NCI-H187 (cell line): ENCODE measurements around the gene OR1L4.

Experiments
- DNase-seq, 2 experiments: peaks; one replicate each; lab custom pipeline; 2025; lab: John Stamatoyannopoulos, UW

The OR1L4 gene, protein sequence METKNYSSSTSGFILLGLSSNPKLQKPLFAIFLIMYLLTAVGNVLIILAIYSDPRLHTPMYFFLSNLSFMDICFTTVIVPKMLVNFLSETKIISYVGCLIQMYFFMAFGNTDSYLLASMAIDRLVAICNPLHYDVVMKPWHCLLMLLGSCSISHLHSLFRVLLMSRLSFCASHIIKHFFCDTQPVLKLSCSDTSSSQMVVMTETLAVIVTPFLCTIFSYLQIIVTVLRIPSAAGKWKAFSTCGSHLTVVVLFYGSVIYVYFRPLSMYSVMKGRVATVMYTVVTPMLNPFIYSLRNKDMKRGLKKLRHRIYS

GRCh38 chr9:122723690-122724089 is at the start of gene OR1L4:
Gene OR1L4 (plus strand): TSS chr9:122723990. CDS start chr9:122723990, 0 bp downstream.
- no peak for DNase-seq

DNA sequence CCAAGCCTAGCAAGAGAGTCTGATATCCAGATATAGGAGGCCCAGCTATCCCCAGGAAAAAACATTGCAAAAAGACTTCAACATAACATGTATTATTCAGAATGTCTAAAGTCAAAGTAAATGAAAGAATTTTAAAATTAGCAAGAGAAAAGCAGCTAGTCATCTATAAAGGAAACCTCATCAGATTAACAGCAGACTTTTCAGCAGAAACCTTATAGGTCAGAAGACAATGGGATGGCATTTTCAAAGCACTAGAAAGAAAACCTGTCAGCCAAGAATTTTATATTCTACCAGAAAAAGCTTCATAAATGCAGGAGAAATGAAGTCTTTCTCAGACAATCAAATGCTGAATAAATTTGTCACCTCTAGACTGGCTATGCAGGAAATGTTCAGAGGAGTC is 38.9 kb upstream of the OR1L4 start:
- no peak for DNase-seq

DNA sequence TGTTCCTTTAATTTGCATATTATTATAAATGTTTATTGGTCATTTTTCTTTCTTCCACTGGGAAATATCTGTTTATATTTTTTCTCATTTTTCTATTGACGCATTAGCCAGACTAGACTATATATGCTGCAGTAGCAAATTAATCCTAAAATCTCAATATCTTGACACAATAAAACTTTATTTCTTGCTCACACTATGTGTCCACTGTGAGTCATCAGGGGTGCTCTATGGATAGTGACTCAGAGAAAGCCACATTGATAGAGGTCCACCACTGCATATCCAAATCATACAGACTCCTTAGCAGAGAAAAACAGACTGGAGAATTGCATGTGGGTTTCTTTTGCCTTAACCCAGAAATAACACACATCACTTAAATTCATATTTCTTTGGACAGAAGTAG is 28.1 kb upstream of the OR1L4 start:
- DNase-seq = no peak

- no peak for DNase-seq
Observed at GRCh38 chr9:122718038-122718437, 5.8 kb upstream of the OR1L4 start.

- DNase-seq = no peak
Observed at GRCh38 chr9:122719218-122719617, 4.6 kb upstream of the OR1L4 start.

- DNase-seq = no peak
Observed at GRCh38 chr9:122742003-122742402, 18.2 kb downstream of the OR1L4 start, which contains the start of gene OR1L6. Gene OR1L6 (plus strand): TSS chr9:122742303. CDS start chr9:122749848, 7,545 bp downstream.

GRCh38 chr9:122754825-122755224 is 31.0 kb downstream of the OR1L4 start:
- no peak for DNase-seq

GRCh38 chr9:122767817-122768216 is 44.0 kb downstream of the OR1L4 start:
- DNase-seq = no peak
